ENCODE measurements around the gene RPAP2. TPM values are rescaled to one million over a fixed set of nuclear protein-coding genes. Genes with fewer than 3 reads are reported as not detected.
"Not testable (repeated sequence)": the region's sequence is repeated elsewhere in the genome, so short reads cannot be mapped to it uniquely, and the experiment has no call there.

RPAP2 gene
- total RNA-seq, 2 donors from 2014 or later = 25.1 to 25.3 TPM

DNA sequence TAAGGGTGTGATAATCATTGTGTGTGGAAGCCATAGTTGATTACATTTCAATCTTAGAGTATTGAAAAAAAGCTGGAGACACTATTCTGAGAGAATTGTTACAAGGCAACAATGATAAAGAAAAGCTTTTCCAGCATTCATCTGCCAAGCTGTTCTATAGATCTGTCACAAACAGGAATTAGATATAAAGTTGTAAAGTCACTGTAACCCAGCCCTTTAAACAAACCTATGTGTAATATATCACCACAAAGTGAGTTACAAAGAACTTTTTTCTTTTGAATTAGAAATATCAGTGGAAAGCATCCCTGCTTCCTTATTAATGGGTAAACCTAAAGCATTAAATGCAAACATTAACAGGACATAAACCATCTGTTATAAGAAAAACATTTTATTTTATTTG lies 55.4 kb downstream of the RPAP2 start:
- H3K27ac Mint-ChIP-seq = no peak overlapping the region
- no peak for ATAC-seq
- DNase-seq (ENCODE audit: low spot score in 2 of 2) = no peak
- peaks cover 0 to 4% of the 10 kb centered on the region in 2 donors for H3K9me3 Mint-ChIP-seq
- H3K36me3 Mint-ChIP-seq = peaks cover 23 to 40% of the 10 kb centered on the region in 2 donors

DNA sequence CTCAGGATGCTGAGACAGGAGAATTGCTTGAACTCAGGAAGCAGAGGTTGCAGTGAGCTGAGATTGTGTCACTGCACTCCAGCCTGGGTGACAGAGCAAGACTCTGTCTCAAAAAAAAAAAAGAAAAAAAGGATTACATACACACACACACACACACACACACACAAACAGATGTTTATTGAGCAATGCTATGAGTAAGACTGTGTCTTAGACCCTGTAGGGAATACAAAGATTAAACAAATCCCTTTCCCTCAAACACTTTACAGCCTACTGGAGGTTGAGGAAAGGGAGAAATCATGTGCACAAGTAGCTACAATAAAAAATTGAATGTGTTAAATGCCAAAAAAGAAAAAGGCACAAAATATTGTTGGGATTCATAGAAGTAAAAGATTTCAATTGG lies 58.1 kb downstream of the RPAP2 start:
- DNase-seq (ENCODE audit: low spot score in 2 of 2) = no peak
- no peak overlapping the region for H3K27ac Mint-ChIP-seq
- peaks cover 17 to 39% of the 10 kb centered on the region in 2 donors for H3K36me3 Mint-ChIP-seq
- no peak for ATAC-seq
- peaks cover 0 to 4% of the 10 kb centered on the region in 2 donors for H3K9me3 Mint-ChIP-seq

DNA sequence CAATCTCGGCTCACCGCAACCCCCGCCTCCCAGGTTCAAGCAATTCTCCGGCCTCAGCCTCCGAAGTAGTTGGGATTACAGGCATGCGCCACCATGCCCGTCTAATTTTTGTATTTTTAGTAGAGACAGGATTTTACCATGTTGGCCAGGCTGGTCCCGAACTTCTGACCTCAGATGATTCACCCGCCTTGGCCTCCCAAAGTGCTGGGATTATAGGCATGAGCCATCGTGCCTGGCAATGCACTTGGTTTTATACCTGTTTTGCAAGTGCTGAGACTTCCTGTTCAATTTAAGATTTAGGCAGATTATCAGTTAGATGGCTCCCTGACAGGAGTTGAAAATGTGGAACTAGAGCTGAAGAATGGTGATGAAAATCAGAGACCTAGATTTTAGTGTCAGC lies 60.5 kb downstream of the RPAP2 start:
- not testable (repeated sequence) for ATAC-seq; DNase-seq (ENCODE audit: low spot score in 2 of 2); H3K9me3 Mint-ChIP-seq; H3K27ac Mint-ChIP-seq
- peaks cover 15 to 37% of the 10 kb centered on the region in 2 donors for H3K36me3 Mint-ChIP-seq

DNA sequence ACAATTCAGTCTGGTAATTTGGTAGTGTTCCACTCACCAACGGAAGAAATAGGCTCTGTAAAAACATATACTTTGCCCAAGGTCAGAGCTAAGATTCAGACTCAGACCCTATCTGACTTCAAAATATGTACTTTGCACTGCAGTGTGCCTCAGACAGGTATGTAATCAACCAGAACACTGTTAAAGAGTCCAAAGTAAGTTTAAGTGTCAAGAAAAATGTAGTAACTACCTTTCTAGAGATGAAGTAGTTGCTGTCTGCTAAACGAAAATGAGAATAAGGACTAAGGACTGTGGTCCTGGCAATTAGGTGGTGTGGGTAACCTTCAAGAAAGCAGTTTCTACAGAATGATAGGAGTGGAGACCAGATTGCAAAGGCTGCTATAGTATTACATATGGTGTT lies 61.1 kb downstream of the RPAP2 start:
- Mint-ChIP-seq H3K9me3 (no peaks in the 10 kb centered on the region), H3K27ac (no peak overlapping the region), H3K36me3 (peaks cover 20 to 43% of the 10 kb centered on the region in 2 donors)
- no peak for DNase-seq (ENCODE audit: low spot score in 2 of 2)
- no peak for ATAC-seq

DNA sequence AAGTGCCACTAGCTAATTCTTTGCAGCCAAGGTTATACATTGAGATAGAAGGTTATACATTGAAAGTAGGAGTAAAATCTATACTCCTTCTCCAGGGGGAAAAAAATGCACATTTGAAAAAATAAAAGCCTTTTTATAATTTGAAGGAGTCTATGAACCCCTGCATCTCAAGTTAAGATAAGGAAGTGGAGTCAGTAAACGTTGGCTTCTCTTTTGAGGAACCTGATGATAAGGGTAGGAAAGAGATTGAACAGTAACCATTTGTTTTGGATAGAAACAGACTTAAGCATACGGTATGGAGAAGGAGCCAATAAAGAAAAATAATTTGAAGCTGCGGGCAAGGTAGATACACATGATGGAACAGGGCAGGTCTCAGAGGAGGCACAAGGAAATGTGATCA lies 64.1 kb downstream of the RPAP2 start:
- H3K9me3 Mint-ChIP-seq = no peaks in the 10 kb centered on the region
- peaks cover 27 to 39% of the 10 kb centered on the region in 2 donors for H3K36me3 Mint-ChIP-seq
- H3K27ac Mint-ChIP-seq = peak overlapping the region in 1 of 2 donors; percentile 6
- DNase-seq (ENCODE audit: low spot score in 2 of 2) (no peak), ATAC-seq (no peak)

DNA sequence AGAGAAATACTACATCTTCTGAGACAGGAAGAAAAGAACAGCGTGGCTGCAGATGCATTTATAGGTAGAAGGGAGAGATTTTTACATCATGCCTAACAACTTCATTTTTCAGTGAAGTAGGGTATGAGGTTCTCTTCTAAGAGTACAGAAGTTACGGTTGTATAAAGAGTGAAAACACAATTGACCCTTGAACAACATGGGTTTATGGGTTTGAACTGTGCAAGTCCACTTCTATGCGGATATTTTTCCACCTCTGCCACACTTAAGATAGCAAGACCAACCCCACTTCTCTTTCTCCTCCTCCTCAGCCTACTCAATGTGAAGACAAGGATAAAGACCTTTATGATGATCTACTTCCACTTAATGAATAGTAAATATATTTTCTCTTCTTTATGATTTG lies 64.5 kb downstream of the RPAP2 start:
- H3K9me3 Mint-ChIP-seq = no peaks in the 10 kb centered on the region

DNA sequence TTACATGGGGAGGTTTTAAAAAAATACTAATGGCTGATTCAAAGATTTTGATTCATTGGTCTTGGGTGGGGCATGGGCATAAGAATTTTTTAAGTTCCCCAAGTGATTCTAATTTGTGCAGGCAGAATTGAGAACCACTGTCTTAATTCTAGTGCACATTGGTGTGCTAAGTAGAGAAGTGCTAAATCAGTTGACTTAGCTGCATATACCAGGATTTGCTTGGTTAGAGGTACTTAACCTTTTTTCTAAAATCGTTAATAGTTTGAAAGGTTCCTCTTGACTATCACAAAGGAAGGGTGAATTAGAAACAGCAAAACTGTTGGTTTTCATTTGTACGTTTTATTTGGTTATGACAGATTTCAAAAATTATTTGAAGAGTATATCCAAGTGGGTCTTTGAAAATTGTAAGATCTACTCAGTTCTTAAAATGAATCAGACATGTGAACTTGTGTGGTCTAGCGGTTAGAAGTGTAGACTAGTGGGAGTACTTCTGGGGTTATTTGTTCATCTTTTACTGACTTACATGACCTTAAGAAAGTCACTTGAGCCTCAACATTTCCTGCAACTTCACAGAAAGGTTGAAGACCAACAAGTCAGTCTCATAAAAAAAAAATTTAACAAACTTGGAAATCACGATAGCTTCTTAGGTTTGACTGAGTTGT lies 66.7 kb downstream of the RPAP2 start:
- DNase-seq (ENCODE audit: low spot score in 2 of 2) = no peak
- ATAC-seq = peak; percentile 96 to 98
- Mint-ChIP-seq H3K27ac (peak overlapping the region in 1 of 2 donors; percentile 74), H3K36me3 (peaks cover 28 to 43% of the 10 kb centered on the region in 2 donors), H3K9me3 (no peaks in the 10 kb centered on the region)

More for the DNA sequence above, 64.5 kb downstream of the RPAP2 start:
- Mint-ChIP-seq H3K36me3 (peaks cover 24 to 37% of the 10 kb centered on the region in 2 donors), H3K27ac (peak overlapping the region in 1 of 2 donors; percentile 6)
- DNase-seq (ENCODE audit: low spot score in 2 of 2) (no peak), ATAC-seq (no peak)

DNA sequence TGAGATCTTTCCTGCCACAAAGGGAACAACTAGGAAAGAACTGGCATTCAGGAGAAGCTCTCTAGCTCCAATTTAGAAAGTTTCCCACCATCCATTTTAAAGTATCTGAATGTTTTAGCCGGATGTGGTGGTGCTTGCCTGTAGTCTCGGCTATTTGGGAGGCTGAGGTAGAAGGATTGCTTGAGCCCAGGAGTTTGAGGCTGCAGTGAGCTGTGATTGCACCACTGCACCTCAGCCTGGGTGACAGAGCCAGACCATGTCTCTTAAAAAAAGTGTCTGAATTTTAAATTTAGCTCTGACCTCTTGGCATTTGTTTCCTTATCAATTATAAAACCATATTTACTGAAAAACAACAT lies 67.2 kb downstream of the RPAP2 start:
- Mint-ChIP-seq H3K9me3 (no peaks in the 10 kb centered on the region), H3K36me3 (peaks cover 28 to 45% of the 10 kb centered on the region in 2 donors), H3K27ac (peak overlapping the region in 1 of 2 donors; percentile 74)
- ATAC-seq (peak; percentile 31 to 42), DNase-seq (ENCODE audit: low spot score in 2 of 2) (no peak)

DNA sequence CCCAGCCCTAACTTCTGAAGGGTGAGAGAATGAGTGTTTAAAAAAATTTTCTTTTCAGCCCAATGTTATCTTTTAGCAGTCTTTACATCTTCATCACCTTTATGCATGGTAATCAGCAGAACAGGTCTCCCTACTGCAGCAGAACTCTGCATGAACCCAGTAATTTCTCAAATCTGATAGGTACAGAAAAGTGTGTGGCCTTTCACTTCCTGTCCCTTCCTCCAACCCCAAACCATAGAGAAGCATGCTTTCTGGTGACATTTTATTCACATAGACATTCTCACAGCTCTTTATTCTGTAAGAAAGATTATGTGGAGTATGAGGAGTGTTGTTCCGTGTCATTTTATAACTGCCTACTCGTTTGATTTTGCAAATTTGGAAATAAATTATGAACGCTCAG lies 68.6 kb downstream of the RPAP2 start:
- peak in 1 of 2 donors; percentile 41 for ATAC-seq
- no peaks in the 10 kb centered on the region for H3K9me3 Mint-ChIP-seq
- peaks cover 28 to 45% of the 10 kb centered on the region in 2 donors for H3K36me3 Mint-ChIP-seq
- no peak for DNase-seq (ENCODE audit: low spot score in 2 of 2)
- H3K27ac Mint-ChIP-seq = peak overlapping the region in 1 of 2 donors; percentile 28

DNA sequence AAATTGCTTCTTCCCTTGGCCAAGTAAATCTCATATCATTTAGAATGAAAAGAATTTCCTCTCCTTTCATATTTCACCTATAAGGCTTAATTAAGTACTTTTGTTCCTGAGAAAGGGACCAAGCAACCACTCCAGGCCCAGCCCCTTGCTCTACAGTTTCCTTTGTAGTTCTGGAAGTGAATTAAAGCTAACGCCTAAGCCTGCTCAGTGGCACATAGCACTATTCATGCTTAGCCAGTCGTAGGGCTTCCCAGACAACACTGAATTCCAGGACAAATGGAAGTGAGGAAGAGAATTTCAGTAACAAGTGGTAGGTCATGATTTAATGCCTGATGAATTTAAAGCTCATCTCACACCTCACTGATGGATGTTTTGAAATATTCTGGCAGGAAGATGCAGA lies 73.3 kb downstream of the RPAP2 start:
- DNase-seq (ENCODE audit: low spot score in 2 of 2) (no peak), ATAC-seq (no peak)
- Mint-ChIP-seq H3K27ac (no peak overlapping the region), H3K36me3 (peaks cover 14 to 30% of the 10 kb centered on the region in 2 donors), H3K9me3 (no peaks in the 10 kb centered on the region)

DNA sequence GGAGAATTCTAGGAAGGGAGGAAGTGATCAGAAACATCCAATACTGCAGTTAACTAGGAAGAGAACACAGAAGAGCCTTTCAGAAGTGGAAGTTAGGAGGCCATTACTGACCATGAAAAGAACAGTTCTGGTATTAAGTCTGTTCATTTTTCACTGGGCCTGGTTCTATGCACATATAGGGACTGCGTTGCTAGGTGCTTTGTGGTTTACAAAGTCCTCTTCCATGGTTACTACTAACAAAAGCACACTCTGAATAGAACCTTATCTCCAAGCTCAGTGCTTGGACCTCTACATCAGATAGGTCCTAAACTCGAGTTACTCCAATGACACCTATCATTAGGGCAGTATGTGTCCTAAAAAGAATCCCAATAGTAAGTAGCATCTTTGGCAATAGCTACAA lies 75.4 kb downstream of the RPAP2 start:
- DNase-seq (ENCODE audit: low spot score in 2 of 2) = no peak
- no peak for ATAC-seq
- Mint-ChIP-seq H3K27ac (no peak overlapping the region), H3K9me3 (no peaks in the 10 kb centered on the region), H3K36me3 (peaks cover 0 to 15% of the 10 kb centered on the region in 2 donors)

DNA sequence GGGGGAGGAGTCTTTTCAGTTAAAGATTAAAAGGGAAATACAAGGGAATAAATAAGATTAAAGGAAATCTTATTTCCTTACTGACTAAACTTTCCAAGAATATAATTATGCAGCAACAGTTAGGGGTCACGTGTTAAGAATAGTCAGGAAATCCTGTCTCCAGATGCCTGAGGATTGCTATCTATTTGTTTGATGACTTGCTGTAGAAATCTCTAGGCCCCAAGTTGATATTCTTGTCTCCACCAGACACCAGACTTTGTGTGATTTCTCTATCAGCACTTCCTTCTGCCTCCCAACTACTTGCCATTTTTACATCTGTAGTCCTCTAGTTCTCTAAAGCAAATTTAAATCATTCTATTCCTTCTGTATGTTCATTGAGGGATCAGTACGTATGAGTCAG lies 77.5 kb downstream of the RPAP2 start:
- peaks cover 9 to 11% of the 10 kb centered on the region in 2 donors for H3K36me3 Mint-ChIP-seq
- DNase-seq (ENCODE audit: low spot score in 2 of 2) (no peak), ATAC-seq (no peak)
- no peak overlapping the region for H3K27ac Mint-ChIP-seq
- H3K9me3 Mint-ChIP-seq = peaks cover 5% of the 10 kb centered on the region in 2 donors

DNA sequence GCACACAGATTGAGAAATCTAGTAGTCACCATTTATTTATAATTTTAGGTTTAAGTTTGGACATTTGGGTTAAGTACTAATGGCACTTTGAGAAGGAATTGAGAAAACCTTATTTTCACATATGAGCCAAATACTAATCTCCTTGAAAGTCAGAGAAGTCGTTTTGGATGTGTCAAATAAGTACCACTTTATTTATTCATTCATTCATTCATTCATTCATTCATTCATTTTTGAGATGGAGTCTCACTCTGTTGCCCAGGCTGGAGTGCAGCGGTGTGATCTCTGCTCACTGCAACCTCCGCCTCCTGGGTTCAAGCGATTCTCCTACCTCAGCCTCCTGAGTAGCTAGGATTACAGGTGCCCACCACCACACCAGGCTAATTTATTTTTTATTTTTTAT lies 79.1 kb downstream of the RPAP2 start:
- not testable (repeated sequence) for H3K9me3 Mint-ChIP-seq; H3K27ac Mint-ChIP-seq; DNase-seq (ENCODE audit: low spot score in 2 of 2); ATAC-seq
- peaks cover 10 to 13% of the 10 kb centered on the region in 2 donors for H3K36me3 Mint-ChIP-seq

DNA sequence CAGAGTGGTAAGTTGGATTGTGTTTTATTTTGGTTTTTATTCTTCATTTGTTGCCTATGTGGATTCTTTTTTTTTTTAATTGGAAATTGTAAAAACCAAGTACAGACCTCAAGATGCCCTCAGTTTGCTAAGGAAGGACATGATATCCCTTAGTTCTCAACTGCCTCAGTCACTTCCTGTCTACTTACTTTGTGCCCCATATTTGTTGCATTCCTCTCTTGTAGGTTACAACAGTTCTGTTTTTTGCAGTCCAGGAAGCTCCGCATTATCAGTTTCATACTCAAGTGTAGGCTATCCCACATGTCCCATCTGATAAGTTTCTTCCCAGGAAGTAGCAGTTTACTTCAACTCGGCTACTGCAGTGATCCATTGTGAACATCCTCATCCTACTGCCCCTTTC lies 82.0 kb downstream of the RPAP2 start:
- Mint-ChIP-seq H3K36me3 (peaks cover 12 to 21% of the 10 kb centered on the region in 2 donors), H3K9me3 (peaks cover 6 to 7% of the 10 kb centered on the region in 2 donors), H3K27ac (no peak overlapping the region)
- ATAC-seq (no peak), DNase-seq (ENCODE audit: low spot score in 2 of 2) (no peak)

DNA sequence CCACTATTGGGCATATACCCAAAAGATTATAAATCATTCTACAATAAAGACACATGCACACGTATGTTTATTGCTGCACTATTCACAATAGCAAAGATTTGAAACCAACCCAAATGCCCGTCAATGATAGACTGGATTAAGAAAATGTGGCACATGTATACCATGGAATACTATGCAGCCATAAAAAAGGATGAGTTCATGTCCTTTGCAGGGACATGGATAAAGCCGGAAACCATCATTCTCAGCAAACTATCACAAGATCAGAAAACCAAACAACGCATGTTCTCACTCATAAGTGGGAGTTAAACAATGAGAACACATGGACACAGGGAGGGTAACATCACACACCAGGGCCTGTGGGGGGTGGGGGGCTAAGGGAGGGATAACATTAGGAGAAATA lies 95.1 kb downstream of the RPAP2 start:
- Mint-ChIP-seq H3K9me3 (peaks cover 30 to 34% of the 10 kb centered on the region in 2 donors), H3K36me3 (peaks cover 44 to 50% of the 10 kb centered on the region in 2 donors)
- not testable (repeated sequence) for ATAC-seq; H3K27ac Mint-ChIP-seq; DNase-seq (ENCODE audit: low spot score in 2 of 2)

DNA sequence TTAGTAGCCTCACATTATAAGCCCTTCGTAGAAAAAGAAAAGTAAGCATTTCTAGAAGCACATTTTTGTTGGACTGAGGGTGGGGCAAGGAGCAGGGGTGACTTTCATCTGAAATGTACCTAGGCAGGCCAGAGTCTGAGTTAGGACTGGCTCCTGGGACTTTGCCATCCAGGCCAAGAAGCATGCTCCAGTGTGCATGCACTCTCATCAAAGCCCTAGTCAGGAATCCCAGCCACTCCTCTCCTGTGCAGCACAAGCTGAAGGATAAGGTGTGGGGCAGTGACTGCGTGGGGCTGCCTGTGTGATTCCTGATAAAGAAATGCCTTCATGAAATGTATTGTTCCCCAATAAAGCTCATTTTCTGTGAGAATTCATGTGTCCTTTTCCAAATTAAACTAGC lies 99.7 kb downstream of the RPAP2 start:
- peaks cover 5 to 18% of the 10 kb centered on the region in 2 donors for H3K36me3 Mint-ChIP-seq
- H3K9me3 Mint-ChIP-seq = peaks cover 2 to 10% of the 10 kb centered on the region in 2 donors
- ATAC-seq (no peak), DNase-seq (ENCODE audit: low spot score in 2 of 2) (no peak)
- H3K27ac Mint-ChIP-seq = no peak overlapping the region

DNA sequence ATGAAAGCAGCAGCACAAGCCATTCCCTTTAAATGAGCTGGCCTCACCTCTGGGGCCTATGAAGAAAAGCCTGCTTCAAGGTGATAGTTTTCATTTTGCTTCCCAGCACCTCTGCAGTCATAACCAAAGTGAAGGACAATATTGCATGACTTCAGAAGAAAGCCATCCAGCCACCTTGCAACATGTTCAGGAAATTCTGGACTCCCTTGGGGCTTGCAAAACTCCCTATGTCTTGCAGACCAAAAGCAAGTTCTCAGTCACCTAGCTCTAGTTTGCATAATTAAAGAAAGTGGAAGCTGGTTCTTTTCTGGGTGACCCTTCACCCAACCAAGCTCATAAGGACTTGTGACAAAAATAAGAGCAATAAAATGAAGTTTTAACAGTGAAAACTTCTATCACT lies 100.2 kb downstream of the RPAP2 start:
- no peak overlapping the region for H3K27ac Mint-ChIP-seq
- peaks cover 3 to 16% of the 10 kb centered on the region in 2 donors for H3K36me3 Mint-ChIP-seq
- DNase-seq (ENCODE audit: low spot score in 2 of 2) (no peak), ATAC-seq (no peak)
- H3K9me3 Mint-ChIP-seq = peaks cover 3 to 13% of the 10 kb centered on the region in 2 donors

DNA sequence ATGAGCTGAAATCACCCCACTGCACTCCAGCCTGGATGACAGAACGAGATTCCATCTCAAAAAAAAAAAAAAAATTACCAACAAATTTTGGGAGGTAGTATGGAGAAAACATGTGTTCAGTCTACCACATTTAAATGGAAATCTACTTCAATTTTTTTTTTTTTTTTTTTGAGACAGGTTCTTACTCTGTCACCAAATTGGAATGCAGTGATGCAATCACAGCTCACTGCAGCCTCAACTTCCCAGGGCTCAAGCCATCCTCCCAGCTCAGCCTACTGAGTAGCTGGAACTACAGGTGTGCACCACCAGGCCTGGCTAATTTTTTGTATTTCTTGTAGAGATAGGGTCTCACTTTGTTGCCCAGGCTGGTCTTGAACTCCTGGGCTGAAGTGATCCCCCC lies 105.8 kb downstream of the RPAP2 start:
- ATAC-seq (no peak), DNase-seq (ENCODE audit: low spot score in 2 of 2) (no peak)
- H3K36me3 Mint-ChIP-seq = peaks cover 6 to 19% of the 10 kb centered on the region in 2 donors
- peaks cover 5 to 15% of the 10 kb centered on the region in 2 donors for H3K9me3 Mint-ChIP-seq
- H3K27ac Mint-ChIP-seq = no peak overlapping the region

All from activated naive CD4-positive, alpha-beta T cell treated with anti-CD3 and anti-CD28 coated beads, Interleukin-2, amount 50 U/mL, for 72 hours (primary cell).